ENCODE results near the gene CLTB. TPM values are rescaled to one million over a fixed set of nuclear protein-coding genes. Genes with fewer than 3 reads are reported as not detected.
"Not testable (repeated sequence)": the region's sequence is repeated elsewhere in the genome, so short reads cannot be mapped to it uniquely, and the experiment has no call there.

CLTB gene
- polyA plus RNA-seq, 4 donors, result 52.4 to 71.9 (median 57.8) TPM

DNA sequence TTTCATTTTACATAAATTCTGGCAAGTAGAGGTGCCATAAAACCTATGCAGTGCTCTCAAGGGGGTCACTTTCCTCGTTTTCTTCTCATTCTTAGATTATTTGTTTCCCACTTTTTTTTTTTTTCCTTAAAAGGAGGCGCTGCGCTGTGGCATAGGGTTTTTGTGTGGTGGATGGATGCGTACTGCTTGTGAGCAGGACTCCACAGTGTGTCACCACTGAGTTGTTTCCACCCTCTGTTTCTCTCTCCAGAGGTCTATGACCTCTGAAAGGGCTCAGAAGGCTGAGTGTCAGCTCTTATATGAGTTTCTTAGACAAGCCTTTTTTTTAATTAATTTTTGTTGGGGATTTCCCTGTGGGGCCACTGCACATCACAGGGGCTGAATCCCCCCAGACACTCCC, 13.6 kb upstream of the CLTB start:
- no peak for DNase-seq (ENCODE audit: low read depth in 4 of 4, low spot score in 2 of 4)

DNA sequence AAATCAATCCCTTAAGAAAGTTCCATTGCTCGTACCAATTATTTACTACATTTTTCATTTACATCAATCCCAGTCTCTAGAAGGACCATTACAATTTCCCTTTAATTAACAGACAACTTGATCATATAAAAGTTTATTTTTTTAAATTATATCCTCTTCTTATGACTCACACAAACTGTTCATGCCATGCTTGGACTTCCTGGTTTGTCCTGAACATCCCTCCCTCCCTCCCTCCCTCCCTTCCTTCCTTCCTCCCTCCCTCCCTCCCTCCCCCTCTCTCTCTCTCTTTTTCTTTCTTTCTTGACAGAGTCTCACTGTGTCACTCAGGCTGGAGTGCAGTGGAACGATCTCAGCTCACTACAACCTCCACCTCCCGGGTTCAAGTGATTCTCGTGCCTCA, 11.6 kb upstream of the CLTB start:
- no peak for DNase-seq (ENCODE audit: low read depth in 4 of 4, low spot score in 2 of 4)

DNA sequence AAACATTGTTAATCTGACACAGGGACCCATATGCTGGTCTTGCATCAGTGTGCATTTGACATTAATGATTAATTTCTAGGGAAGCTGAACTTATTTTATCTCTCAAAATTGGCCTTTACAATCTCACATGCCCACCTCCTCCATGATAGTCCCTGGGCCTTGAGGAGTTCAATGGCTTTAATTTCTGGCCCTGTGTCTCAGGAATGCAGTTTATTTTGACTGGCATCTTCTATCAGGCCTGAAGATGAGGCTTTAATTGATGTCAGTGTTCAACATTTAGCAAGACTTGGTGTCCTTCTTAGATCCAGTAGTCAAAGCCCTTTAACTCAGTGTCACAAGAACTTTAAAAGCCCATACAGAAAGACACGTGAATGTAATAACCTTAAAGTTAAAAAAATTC, 10.5 kb upstream of the CLTB start:
- DNase-seq (ENCODE audit: low read depth in 4 of 4, low spot score in 2 of 4), result no peak

DNA sequence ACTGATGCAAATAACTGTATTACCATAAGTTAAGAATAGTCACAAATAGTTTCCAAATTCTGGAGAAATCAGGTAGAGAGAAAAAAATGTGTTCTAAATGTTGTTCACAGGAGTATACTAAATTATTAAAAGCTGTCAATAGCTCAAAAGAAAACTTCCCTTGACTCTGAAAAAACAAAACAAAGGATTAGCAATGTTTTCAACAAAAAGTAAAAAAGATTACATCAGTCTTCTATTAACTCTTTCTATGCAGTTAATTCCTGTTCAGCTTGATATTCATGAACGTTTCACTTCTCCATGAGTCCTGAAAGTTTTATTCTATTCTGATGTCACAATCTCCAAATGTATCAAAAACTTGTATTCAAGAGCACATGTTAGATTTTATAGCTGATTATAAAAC, 9.5 kb upstream of the CLTB start:
- DNase-seq (ENCODE audit: low read depth in 4 of 4, low spot score in 2 of 4), result no peak

DNA sequence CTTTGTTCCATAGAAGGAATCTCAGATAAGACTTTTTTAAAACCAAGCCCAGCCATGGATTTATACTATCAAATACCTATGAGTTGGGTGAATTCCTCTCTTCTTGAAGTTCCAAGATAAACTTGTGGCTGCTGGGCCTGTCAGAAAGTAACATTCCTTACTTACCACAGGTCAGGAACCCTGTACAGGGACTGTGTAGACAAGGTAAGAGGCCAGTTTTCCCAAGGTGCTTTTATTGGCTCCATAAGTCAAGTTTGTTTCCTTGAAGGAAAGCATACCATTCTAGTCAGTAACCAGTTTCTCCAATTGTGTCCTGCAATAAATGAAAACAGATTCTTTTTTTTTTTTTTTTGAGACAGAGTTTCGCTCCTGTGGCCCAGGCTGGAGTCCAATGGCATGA, 8.8 kb upstream of the CLTB start:
- DNase-seq (ENCODE audit: low read depth in 4 of 4, low spot score in 2 of 4), result no peak

DNA sequence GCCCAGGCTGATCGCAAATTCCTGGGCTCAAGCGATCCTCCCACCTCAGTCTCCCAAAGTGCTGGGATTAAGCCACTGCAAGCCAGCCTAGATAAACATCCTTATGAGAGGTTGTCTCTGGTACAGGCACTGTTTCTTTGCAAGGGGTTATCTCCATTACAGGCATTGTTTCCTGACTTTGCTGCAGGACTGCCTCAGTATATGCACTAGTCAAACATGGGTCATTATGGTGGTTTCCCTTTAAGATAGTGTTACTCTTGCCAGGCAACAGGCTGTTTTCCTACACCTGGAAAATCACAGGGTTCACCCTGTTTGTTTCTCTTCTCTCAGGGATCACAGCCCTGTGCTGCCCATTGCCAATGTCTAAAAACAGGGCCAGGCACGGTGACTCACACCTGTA, 7.8 kb upstream of the CLTB start:
- no peak for DNase-seq (ENCODE audit: low read depth in 4 of 4, low spot score in 2 of 4)

DNA sequence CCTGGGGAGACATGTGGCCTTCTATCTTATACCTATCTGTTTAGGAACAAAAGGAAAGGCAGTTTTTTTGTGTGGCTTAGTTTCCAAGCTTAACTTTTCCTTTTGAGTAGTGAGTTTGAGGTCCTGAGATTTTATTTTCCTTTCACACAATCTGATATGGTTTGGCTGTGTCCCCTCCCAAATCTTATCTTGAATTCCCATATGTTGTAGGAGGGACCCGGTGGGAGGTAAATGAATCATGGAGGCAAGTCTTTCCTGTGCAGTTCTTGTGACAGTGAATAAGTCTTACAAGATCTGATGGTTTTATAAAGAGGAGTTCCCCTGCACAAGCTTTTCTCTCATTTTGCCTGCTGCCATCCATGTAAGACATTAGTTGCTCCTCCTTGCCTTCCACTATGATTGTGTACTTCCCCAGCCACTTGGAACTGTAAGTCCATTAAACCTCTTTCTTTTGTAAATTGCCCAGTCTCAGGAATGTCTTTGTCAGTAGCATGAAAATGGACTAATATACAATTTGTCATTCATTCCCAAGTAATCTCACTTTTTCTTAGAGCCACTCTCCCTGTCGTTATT, 4.7 kb upstream of the CLTB start:
- DNase-seq (ENCODE audit: low read depth in 4 of 4, low spot score in 2 of 4), result no peak

DNA sequence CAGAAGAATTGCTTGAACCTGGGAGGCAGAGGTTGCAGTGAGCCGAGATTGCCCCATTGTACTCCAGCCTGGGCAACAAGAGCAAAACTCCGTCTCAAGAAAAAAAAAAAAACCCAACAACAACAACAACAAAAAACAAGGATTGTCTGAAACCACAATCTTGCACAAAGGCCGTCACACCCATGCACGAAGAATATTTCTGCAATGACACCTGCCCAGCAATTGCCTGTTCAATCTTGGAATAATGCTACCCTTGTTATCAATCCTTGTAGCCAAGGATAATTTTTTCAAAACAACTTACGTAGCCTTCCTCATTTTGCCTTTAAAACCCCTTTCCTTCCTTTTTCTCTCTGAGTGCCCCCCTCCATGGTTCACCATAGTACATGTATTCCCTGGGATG, 3.7 kb upstream of the CLTB start:
- no peak for DNase-seq (ENCODE audit: low read depth in 4 of 4, low spot score in 2 of 4)

DNA sequence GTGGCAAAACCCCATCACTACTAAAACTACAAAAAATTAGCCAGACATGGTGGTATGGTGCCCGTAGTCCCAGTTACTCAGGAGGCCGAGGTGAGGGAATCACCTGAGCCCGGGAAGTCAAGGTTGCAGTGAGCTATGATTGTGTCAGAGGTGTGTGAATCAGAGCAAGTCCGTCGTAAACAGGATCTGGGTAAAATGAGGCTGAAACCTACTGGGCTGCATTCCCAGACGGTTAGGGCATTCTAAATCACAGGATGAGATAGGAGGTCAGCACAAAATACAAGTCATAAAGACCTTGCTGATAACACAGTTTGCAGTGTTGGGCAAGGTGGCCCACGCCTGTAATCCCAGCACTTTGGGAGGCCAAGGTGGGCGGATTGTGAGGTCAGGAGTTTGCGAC, 1.9 kb upstream of the CLTB start:
- DNase-seq (ENCODE audit: low read depth in 4 of 4, low spot score in 2 of 4), result no peak

DNA sequence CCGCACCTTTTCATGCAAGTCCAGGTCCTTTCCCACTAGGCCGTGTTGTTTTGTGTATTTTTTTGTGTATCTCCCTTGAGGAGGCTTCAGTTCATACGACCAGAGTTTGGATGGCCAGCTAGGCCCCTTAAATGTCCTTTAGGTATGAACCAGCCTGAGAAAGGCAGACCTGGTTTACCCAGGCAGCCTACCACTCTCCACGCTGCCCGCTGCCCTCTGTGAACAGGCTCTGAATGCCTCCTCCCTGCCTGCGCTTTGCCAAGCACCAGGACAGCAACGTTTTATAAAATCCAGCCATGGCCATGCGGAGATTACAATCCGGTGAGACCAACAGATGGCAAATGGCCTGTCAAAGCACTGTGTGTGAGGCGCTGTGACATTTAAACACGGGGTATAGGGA, 626 bp upstream of the CLTB start:
- no peak for DNase-seq (ENCODE audit: low read depth in 4 of 4, low spot score in 2 of 4)

DNA sequence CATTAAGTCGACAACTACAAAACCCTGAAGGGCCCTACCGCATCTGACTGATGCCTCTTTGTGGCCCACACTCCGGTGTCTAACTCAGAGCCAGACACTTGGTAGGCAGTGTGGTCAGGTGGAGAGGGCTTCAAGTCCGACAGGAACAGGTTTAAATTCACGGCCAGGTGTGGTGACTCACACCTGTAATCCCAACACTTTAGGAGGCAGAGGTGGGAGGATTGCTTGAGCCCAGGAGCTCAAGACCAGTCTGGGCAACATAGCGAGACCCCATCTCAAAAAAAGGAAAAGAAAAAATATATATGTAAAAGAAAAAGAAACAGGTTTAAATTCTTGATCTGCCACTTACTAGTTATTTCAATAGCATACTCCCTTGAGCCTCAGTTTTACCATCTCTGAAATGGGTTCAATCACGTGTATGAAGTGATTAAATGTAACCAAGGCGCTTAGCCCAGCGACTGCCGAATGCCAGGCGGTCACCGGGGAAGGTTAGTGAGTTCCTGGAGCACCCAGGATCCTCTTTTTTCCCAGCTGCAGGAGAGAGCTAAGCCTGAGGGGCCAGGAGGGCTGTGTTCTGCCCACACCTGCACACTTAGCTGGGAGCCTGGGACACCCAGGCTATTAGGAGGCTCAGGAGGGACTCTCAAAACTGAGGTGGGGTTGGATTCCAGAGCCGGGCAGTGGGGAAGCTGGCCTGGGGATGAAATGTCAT, 943 bp downstream of the CLTB start:
- DNase-seq (ENCODE audit: low read depth in 4 of 4, low spot score in 2 of 4), result no peak

DNA sequence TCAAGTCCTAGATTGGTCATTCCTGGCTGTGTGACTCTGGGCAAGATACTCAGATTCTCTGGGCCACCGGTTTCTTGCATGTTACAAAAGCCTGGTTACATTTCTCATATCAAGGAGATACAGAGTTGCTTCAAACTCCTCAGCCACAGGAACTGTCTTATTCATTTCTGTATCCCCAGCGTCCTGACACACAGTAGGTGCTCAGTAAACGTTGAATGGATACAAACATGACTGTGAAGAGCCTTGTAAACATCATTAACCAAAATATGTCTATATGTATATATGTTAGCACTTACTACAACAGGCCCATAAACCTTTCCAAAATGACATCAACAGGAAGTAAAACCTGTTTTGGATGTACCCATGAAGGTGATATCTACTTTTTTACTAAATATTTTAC, 1.6 kb downstream of the CLTB start:
- DNase-seq (ENCODE audit: low read depth in 4 of 4, low spot score in 2 of 4), result no peak

DNA sequence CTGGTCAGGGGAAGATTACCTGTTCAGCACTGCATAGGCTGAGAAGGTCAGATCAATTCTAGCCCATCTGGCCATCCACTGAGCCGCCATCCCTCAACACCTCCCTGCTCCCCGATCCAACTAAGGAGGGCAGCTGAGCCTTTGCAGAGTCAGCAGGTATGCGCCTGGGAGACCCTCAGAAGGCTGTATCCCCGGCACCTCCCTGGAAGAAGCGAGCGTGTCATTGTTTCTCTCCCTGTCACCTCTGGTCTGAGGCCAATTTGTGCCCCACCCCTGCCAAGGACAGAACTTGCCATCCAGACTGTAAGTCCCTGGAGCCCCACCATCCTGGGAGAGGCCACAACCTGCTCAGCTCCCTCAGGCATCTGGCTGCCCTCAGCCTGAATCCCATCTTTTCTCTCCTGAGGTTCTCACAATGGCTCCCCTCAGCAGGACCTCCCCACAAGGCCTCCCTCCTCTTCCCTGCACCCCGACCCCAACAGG, 2.6 kb downstream of the CLTB start:
- DNase-seq (ENCODE audit: low read depth in 4 of 4, low spot score in 2 of 4), result no peak

DNA sequence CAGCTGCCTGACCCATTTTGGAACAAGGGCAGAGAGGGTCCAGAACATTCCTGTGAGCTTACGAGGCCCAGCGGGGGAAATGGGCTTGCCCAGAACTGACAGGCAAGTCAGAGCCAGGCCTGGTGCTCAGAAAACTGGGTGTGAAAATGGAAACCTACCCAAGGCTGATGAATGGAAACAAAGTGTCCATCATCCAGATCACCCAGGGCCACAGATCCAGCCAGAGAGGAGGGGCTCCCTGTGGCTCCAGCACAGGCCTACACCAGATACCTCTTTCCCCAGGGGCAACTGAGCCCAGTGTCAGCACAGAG, 3.1 kb downstream of the CLTB start:
- DNase-seq (ENCODE audit: low read depth in 4 of 4, low spot score in 2 of 4), result no peak

DNA sequence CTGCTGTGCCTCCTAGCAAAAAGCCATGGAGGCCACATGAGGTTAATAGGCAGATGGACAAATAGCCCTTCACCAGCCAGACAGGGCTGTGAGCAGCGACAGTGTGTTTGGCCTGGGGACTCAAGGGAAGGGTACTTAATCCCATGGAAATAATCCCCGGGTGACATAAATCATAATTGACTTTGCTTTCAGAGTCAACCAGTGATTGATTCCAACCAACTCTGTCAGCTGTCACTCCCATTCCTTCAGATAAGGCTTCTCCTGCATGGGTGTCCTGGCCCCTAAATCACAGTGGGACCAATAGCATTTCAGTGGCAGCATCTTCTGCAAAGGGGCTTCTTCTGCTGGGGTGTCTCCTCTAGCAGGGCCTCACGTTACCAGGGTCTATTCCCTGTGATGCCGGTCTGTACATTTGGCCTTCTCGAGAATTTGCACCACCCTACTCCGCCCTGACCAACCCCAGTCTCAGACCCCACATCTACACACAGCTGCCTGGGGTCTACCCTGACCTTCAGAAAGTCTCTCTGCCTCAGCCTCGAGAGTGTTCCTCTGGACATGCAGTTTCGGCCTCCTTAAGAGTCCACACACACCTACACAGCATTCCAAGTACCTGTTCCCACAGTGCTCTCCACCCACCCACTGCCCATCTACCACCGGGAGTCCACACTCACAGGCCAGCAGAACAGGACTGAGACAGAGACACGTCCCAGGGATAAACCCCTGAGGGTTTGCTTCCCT, 3.7 kb downstream of the CLTB start:
- DNase-seq (ENCODE audit: low read depth in 4 of 4, low spot score in 2 of 4), result no peak

DNA sequence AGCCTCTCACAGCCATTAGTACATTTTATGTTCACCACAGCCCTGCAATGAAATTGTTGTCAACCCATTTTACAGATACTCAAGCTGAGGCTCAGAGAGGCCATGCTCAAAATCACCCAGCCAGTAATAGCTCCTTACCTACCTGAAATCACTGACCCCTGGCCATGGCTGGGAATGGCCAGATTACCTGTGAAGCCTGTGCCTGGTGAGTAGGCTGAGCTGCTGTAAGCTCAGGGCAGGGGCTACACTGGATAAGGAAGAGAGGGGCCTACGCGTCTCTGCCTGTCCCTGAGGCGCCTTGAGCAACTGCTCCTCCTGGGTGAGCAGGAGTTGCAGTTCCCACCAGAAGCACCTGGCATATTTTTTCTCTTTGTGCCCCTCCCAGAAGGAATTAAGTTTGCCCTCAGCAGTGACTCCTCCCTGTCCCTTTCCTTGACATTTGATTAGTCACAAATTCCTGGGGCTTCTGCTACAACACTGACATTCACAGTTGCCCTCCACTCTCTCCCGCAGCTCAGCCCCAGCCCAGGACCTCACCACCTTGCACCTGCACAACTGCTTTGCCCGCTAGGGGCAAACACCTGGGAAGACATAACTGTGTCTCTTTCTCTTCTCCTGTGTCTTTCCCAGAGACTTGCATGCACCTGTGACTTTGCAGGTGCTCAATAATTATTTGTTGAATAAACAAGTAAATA, 5.7 kb downstream of the CLTB start:
- no peak for DNase-seq (ENCODE audit: low read depth in 4 of 4, low spot score in 2 of 4)

DNA sequence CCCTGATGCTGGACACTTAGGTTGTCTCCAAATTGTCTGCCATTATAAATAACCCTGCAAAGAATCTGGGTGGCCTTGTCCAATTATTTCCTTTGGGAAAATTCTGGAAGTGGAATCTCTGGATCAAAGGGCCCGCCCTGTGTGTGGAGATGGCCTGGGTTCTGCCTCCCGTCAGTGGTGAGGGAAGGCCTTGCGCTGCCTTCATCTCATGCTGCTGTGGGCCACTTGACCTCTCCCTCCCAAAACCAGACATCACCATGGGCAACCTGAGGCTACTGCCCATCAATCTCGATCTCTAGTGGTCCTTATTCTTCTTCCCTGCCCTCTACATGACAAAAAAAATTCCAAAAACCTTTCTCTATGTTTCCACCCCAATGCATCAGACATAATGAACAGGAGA, 6.6 kb downstream of the CLTB start:
- DNase-seq (ENCODE audit: low read depth in 4 of 4, low spot score in 2 of 4), result no peak

DNA sequence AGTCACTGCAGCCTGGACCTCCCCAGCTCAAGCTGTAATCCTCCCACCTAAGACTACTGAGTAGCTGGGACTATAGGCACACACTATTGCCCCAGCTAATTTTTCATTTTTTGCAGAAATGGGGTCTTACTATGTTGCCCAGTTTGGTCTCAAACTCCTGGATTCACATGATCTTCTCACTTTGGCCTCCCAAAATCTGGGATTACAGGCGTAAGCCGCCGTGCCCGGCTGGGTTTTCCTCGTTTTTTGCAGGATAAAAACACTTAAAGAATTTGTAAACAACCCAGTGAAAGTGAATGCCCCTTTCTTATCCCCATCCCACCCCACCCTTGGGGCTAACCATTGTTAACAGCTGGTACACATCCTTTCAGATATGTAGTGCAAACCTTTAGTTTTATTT, 7.7 kb downstream of the CLTB start:
- no peak for DNase-seq (ENCODE audit: low read depth in 4 of 4, low spot score in 2 of 4)

DNA sequence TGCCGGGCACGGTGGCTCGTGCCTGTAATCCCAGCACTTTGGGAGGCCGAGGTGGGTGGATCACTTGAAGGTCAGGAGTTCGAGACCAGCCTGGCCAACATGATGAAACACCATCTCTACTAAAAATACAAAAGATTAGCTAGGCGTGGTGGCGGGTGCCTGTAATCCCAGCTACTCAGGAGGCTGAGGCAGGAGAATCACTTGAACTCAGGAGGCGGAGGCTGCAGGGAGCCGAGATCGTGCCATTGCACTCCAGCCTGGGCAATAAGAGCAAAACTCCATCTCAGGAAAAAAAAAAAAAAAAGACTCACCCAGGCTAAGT, 8.1 kb downstream of the CLTB start:
- not testable (repeated sequence) for DNase-seq (ENCODE audit: low read depth in 4 of 4, low spot score in 2 of 4)

DNA sequence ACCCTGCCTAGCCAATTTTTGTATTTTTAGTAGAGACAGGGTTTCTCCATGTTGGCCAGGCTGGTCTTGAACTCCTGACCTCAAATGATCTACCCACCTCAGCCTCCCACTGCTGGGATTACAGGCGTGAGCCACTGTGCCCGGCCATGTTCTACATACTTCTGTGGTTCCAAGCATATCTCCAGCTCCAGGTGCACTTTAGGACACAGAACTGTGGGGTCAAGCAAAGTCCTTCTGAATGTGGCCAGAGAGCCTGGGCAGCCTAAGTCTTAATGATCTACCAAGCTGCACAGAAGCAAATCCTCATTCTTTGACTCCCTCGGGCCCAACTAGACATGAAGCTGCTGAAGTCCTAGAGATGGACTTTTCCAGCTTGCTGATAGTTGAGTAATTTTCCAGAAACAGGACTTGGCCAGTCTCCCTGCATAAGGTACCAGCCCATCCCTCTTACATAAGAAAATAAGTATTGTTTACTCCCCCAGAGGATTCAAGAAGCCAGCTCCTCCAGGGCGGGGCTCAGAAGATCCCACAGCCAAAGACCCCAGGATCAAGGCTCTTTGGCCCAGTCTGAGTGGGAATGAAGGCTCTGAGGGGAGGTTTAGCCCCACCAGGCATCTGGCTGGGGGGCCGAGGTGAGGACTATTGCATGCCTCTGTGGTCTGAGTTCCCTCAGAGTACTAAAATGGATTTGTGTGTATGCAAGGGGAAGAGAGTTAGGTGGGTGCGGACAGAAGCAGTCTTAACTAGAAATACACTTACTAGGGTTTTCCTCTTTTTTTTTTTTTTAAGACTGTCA, 8.7 kb downstream of the CLTB start:
- DNase-seq (ENCODE audit: low read depth in 4 of 4, low spot score in 2 of 4), result no peak

DNA sequence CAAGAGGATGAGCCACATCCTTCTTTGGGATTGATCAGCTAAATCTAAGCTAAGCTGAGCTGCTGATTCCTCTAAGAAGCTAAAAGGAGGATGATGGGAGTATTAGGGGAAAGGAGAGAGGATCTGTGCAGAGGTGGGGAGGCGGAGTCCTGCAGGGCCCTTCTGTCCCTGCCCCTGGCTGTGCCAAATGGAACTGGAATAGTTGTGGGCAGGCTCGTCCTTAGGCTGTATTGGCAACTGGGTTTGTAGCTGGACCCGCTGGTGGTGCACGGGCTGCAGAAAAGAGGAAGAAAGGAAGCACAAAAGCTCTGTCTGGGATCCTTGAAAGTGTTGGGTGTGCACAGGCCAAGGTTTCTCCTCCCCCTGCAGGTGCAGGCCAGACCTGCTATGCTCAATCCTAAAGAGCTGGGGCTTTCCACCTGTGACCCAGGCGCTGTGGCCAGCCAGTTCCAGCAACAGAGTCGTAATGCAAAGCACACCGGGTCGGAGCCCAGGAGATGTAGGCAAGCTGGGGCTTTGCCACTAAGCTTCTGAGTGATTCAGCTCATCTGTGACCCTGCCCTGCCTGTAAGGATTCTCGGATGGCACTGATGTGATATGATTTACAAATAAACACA, 9.8 kb downstream of the CLTB start:
- no peak for DNase-seq (ENCODE audit: low read depth in 4 of 4, low spot score in 2 of 4)
